Large intestine (tissue), 3 donors: Measurements from ENCODE around the gene TFB1M. TPM values are rescaled to one million over a fixed set of nuclear protein-coding genes. Genes with fewer than 3 reads are reported as not detected.
"Not testable (repeated sequence)": the region's sequence is repeated elsewhere in the genome, so short reads cannot be mapped to it uniquely, and the experiment has no call there.

Experiments
- DNase-seq, 2 donors: peaks; one replicate each; pipeline versions ENCODE4 v3.0.0 to v3.0.0-alpha.2; 2013
- H3K27ac ChIP-seq: one replicate; pipeline ENCODE4 v1.5.1; 2013; ENCODE audit warnings: low read length
- H3K27me3 ChIP-seq: 2 replicates; pipeline ENCODE4 v1.6.1; 2013; ENCODE audit warnings: low read length; ENCODE audit not compliant: control insufficient read depth, insufficient read depth
- H3K36me3 ChIP-seq: 2 replicates; pipeline ENCODE4 v1.6.1; 2013; ENCODE audit warnings: low read length; ENCODE audit not compliant: control insufficient read depth, insufficient read depth
- H3K4me1 ChIP-seq: one replicate; pipeline ENCODE4 v1.6.1; 2013; ENCODE audit warnings: low read length; ENCODE audit not compliant: control insufficient read depth, insufficient read depth
- H3K4me3 ChIP-seq: one replicate; pipeline ENCODE4 v1.5.1; 2013; ENCODE audit warnings: low read length
- H3K9me3 ChIP-seq: one replicate; pipeline ENCODE4 v1.6.1; 2013; ENCODE audit warnings: mild to moderate bottlenecking, low read depth, low read length, moderate library complexity; ENCODE audit not compliant: control insufficient read depth
- WGBS: methylation state at CpG from one replicate; pipeline ENCODE4 v1.1.5; 2013; ENCODE audit warnings: low lambda C conversion rate; ENCODE audit not compliant: insufficient coverage; 5-methylcytosine and 5-hydroxymethylcytosine counted together
- polyA plus RNA-seq: library from polyadenylated mRNA; unstranded; fragments of 120-200 nt; gene quantifications from one replicate; pipeline ENCODE4 v1.2.1, GENCODE V29; 2013

Gene TFB1M
- polyA plus RNA-seq, 1 donor = 17.8 TPM

- peaks cover 3% of the 10 kb centered on the region for H3K4me1 ChIP-seq
- H3K36me3 ChIP-seq = no peaks in the 10 kb centered on the region
- 100% methylated on average over 2 of the region's 4 CpGs for WGBS
- H3K27ac ChIP-seq = no peak overlapping the region
- H3K4me3 ChIP-seq = no peak overlapping the region
- H3K9me3 ChIP-seq = no peaks in the 10 kb centered on the region
- DNase-seq = no peak
- no peaks in the 10 kb centered on the region for H3K27me3 ChIP-seq
Measured at GRCh38 chr6:155319902-155320301, 5.6 kb upstream of the TFB1M start.

- Histone ChIP-seq H3K27ac (no peak overlapping the region), H3K4me3 (no peak overlapping the region), H3K27me3 (no peaks in the 10 kb centered on the region), H3K36me3 (no peaks in the 10 kb centered on the region), H3K4me1 (peaks cover 3% of the 10 kb centered on the region), H3K9me3 (peaks cover 3% of the 10 kb centered on the region)
- DNase-seq = no peak
- WGBS = 88% methylated on average over 1 of the region's 1 CpG
Measured at GRCh38 chr6:155317186-155317585, 2.9 kb upstream of the TFB1M start.

- DNase-seq = no peak
- no peaks in the 10 kb centered on the region for H3K36me3 ChIP-seq
- 100% methylated on average over 1 of the region's 1 CpG for WGBS
- no peak overlapping the region for H3K4me3 ChIP-seq
- peaks cover 3% of the 10 kb centered on the region for H3K9me3 ChIP-seq
- peaks cover 3% of the 10 kb centered on the region for H3K4me1 ChIP-seq
- no peaks in the 10 kb centered on the region for H3K27me3 ChIP-seq
- H3K27ac ChIP-seq = no peak overlapping the region
Measured at GRCh38 chr6:155316419-155316818, 2.1 kb upstream of the TFB1M start.

GRCh38 chr6:155315516-155315871 is 1.2 kb upstream of the TFB1M start:
- H3K27ac ChIP-seq = peak overlapping the region; percentile 86
- H3K36me3 ChIP-seq = peaks cover 2% of the 10 kb centered on the region
- peak in 1 of 2 donors; percentile 42 for DNase-seq
- peaks cover 3% of the 10 kb centered on the region for H3K9me3 ChIP-seq
- H3K27me3 ChIP-seq = no peaks in the 10 kb centered on the region
- H3K4me1 ChIP-seq = peaks cover 3% of the 10 kb centered on the region
- H3K4me3 ChIP-seq = peak overlapping the region; percentile 95
- WGBS = 60% methylated on average over 1 of the region's 3 CpGs

GRCh38 chr6:155314773-155315515 is 660 bp upstream of the TFB1M start:
- Histone ChIP-seq H3K9me3 (peaks cover 3% of the 10 kb centered on the region), H3K27ac (peak overlapping the region; percentile 86), H3K4me1 (peaks cover 3% of the 10 kb centered on the region), H3K36me3 (peaks cover 6% of the 10 kb centered on the region), H3K4me3 (peak overlapping the region; percentile 95), H3K27me3 (no peaks in the 10 kb centered on the region)
- peak in 1 of 2 donors; percentile 76 for DNase-seq
- 17% methylated on average over 6 of the region's 20 CpGs for WGBS

- Histone ChIP-seq H3K36me3 (peaks cover 11% of the 10 kb centered on the region), H3K4me3 (peak overlapping the region; percentile 95), H3K27me3 (no peaks in the 10 kb centered on the region), H3K27ac (peak overlapping the region; percentile 81), H3K9me3 (peaks cover 3% of the 10 kb centered on the region), H3K4me1 (peaks cover 3% of the 10 kb centered on the region)
- 0% methylated on average over 5 of the region's 15 CpGs for WGBS
- peak in 1 of 2 donors; percentile 44 for DNase-seq
Measured at GRCh38 chr6:155313602-155314091, 637 bp downstream of the TFB1M start.

GRCh38 chr6:155312950-155313349 is 1.3 kb downstream of the TFB1M start:
- H3K9me3 ChIP-seq, H3K27me3 ChIP-seq, H3K4me3 ChIP-seq, H3K27ac ChIP-seq, H3K4me1 ChIP-seq, DNase-seq: not testable (repeated sequence)
- peaks cover 17% of the 10 kb centered on the region for H3K36me3 ChIP-seq
- no CpG with 5 or more reads among the region's 7 CpGs for WGBS

GRCh38 chr6:155311583-155311982 is 2.7 kb downstream of the TFB1M start:
- peaks cover 3% of the 10 kb centered on the region for H3K4me1 ChIP-seq
- H3K27ac ChIP-seq = no peak overlapping the region
- WGBS = 100% methylated on average over 1 of the region's 2 CpGs
- peaks cover 3% of the 10 kb centered on the region for H3K9me3 ChIP-seq
- H3K27me3 ChIP-seq = no peaks in the 10 kb centered on the region
- no peak overlapping the region for H3K4me3 ChIP-seq
- H3K36me3 ChIP-seq = peaks cover 23% of the 10 kb centered on the region
- no peak for DNase-seq

GRCh38 chr6:155311086-155311485 is 3.2 kb downstream of the TFB1M start:
- peaks cover 3% of the 10 kb centered on the region for H3K4me1 ChIP-seq
- H3K27me3 ChIP-seq = no peaks in the 10 kb centered on the region
- peaks cover 24% of the 10 kb centered on the region for H3K36me3 ChIP-seq
- peaks cover 3% of the 10 kb centered on the region for H3K9me3 ChIP-seq
- no peak overlapping the region for H3K27ac ChIP-seq
- no peak for DNase-seq
- 50% methylated on average over 1 of the region's 6 CpGs for WGBS
- no peak overlapping the region for H3K4me3 ChIP-seq

- H3K9me3 ChIP-seq = peaks cover 3% of the 10 kb centered on the region
- 83% methylated on average over 2 of the region's 2 CpGs for WGBS
Measured at GRCh38 chr6:155310596-155310995, 3.7 kb downstream of the TFB1M start.

GRCh38 chr6:155309150-155309549 is 5.1 kb downstream of the TFB1M start:
- no peaks in the 10 kb centered on the region for H3K27me3 ChIP-seq
- DNase-seq = no peak
- H3K4me1 ChIP-seq = no peaks in the 10 kb centered on the region
- no CpG with 5 or more reads among the region's 4 CpGs for WGBS
- no peak overlapping the region for H3K4me3 ChIP-seq
- H3K36me3 ChIP-seq = peaks cover 24% of the 10 kb centered on the region
- H3K9me3 ChIP-seq = peaks cover 3% of the 10 kb centered on the region
- H3K27ac ChIP-seq = no peak overlapping the region

More at GRCh38 chr6:155310596-155310995, 3.7 kb downstream of the TFB1M start:
- no peak for DNase-seq
- Histone ChIP-seq H3K36me3 (peaks cover 24% of the 10 kb centered on the region), H3K27me3 (no peaks in the 10 kb centered on the region), H3K4me1 (peaks cover 2% of the 10 kb centered on the region), H3K27ac (no peak overlapping the region), H3K4me3 (no peak overlapping the region)
